ENCODE results near the gene MT2A. TPM values are rescaled to one million over a fixed set of nuclear protein-coding genes. Genes with fewer than 3 reads are reported as not detected.

MT2A gene
- total and polyA plus RNA-seq, 10 of the 15 experiments (the other 5 are each of a cell fraction or from before 2014, with no cell fraction given) = 7.3 to 271 (median 53.5) TPM

DNA sequence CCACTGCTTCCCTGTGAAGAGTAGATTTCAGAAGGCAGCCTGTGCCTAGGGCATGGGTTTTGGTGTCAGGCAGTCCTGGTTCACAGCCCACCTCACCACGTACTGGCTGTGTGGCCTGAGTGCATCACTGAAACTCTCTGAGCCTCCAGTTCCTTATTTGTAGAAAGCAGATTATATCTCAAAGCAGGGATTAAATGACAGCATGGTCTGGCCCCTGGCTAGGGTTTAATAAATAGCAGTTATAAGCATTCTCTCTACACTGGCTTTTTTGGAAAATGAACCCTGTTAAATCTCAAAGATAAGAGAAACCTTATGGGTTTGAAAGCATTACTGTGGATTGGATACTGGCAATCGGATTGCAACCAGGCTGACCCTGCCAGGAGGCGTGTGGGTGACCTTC is 21.1 kb downstream of the MT2A start:
- FAIRE-seq (no peak), ATAC-seq (peak; percentile 45), DNase-seq (ENCODE audit: low read depth, low spot score) (no peak)
- Histone ChIP-seq H2AFZ (ENCODE audit: control insufficient read depth, low read depth, low read length) (no peak overlapping the region), H3K27ac (ENCODE audit: control insufficient read depth, insufficient read depth) (no peak overlapping the region), H3K27me3 (replicated peaks in 1 of 2; ENCODE audit: control insufficient read depth in 2 of 2, insufficient read depth in 2 of 2, low read length in 1 of 2) (peaks cover 2 to 18% of the 10 kb centered on the region in 2 experiments), H3K9me3 (replicated peaks; ENCODE audit: control insufficient read depth, insufficient read depth, low read length) (no peaks in the 10 kb centered on the region), H3K36me3 (ENCODE audit: control insufficient read depth in 2 of 2, insufficient read depth in 2 of 2, low read length in 1 of 2) (no peaks in the 10 kb centered on the region), H3K9ac (ENCODE audit: control insufficient read depth, insufficient read depth, low read length) (no peak overlapping the region), H4K20me1 (ENCODE audit: control insufficient read depth, insufficient read depth) (no peaks in the 10 kb centered on the region), H3K79me2 (ENCODE audit: control insufficient read depth, insufficient read depth, low read length) (no peaks in the 10 kb centered on the region), H3K4me1 (ENCODE audit: control insufficient read depth, insufficient read depth, low read length) (peaks cover 17% of the 10 kb centered on the region), H3K4me3 (no peak overlapping the region), H3K4me2 (ENCODE audit: control insufficient read depth, insufficient read depth) (no peak overlapping the region)
- in situ Hi-C loops (cut with MboI) = no loop called here
- WGBS (ENCODE audit: insufficient coverage, insufficient replicate concordance, low lambda C conversion rate, missing lambda C conversion rate) = 64% methylated on average over 3 of the region's 3 CpGs
- intact Hi-C loops (cut with micrococcal nuclease; ENCODE audit: unreplicated experiment) = no loop called here
- ChIA-PET RAD21 (ENCODE audit: unreplicated experiment) (interaction anchor here (1.1 to 2.9 kb wide), 3 partner anchors 19 to 72 kb away, joined by 3 to 23 read pairs (median 11); partner anchors contain the start of gene MT2A), POLR2A (interaction anchor here (1.1 to 1.9 kb wide), 2 partner anchors 17 to 21 kb away, joined by 5 to 6 read pairs; partner anchors contain the start of gene MT2A), CTCF (interaction anchor here (0.9 to 3.1 kb wide), 6 partner anchors 20 to 115 kb away, joined by 3 to 14 read pairs (median 4); no protein-coding TSS in a partner anchor), SMC1A (ENCODE audit: uncharacterized antibody, unreplicated experiment) (interaction anchor here (1.1 to 2.4 kb wide), 3 partner anchors 18 to 72 kb away, joined by 3 to 27 read pairs (median 6); no protein-coding TSS in a partner anchor)
- TF ChIP-seq CEBPB (IDR thresholded peaks at IDR 0.05; ENCODE audit: borderline replicate concordance in 1 of 2, low read depth in 2 of 2, low read length in 2 of 2) = no peak
- TF ChIP-seq SPI1 (IDR thresholded peaks at IDR 0.05; ENCODE audit: borderline replicate concordance, insufficient read depth, low read depth, low read length) = peak; percentile 59; the same call in 1 of the 2 replicates
- BruUV-seq (replicated peaks) = no TSS peak

DNA sequence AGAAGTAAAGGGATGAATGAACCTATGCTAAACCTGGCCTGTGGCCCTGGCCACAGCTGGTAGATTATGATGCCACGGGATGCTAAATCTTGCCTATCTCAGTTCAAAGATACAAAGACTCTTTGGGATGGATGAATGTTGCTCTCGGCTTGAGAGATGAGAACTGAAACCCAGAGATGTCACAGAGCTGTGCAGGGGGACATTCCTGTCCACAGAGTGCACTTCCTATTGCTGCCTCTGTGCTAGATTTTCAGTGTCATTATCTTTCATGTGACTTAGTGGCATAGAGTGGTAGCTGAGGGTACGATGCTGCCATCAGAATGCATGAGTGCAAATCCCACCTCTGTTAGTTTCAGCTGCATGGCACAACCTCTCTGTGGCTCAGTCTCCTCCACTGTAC is 21.8 kb downstream of the MT2A start:
- no TSS peak for BruUV-seq (replicated peaks)
- Histone ChIP-seq H3K4me1 (ENCODE audit: control insufficient read depth, insufficient read depth, low read length) (peaks cover 17% of the 10 kb centered on the region), H3K4me2 (ENCODE audit: control insufficient read depth, insufficient read depth) (no peak overlapping the region), H4K20me1 (ENCODE audit: control insufficient read depth, insufficient read depth) (no peaks in the 10 kb centered on the region), H3K36me3 (ENCODE audit: control insufficient read depth in 2 of 2, insufficient read depth in 2 of 2, low read length in 1 of 2) (no peaks in the 10 kb centered on the region), H3K4me3 (no peak overlapping the region), H3K79me2 (ENCODE audit: control insufficient read depth, insufficient read depth, low read length) (no peaks in the 10 kb centered on the region), H3K27ac (ENCODE audit: control insufficient read depth, insufficient read depth) (no peak overlapping the region), H3K9ac (ENCODE audit: control insufficient read depth, insufficient read depth, low read length) (no peak overlapping the region), H3K27me3 (replicated peaks in 1 of 2; ENCODE audit: control insufficient read depth in 2 of 2, insufficient read depth in 2 of 2, low read length in 1 of 2) (peaks cover 4 to 18% of the 10 kb centered on the region in 2 experiments), H3K9me3 (replicated peaks; ENCODE audit: control insufficient read depth, insufficient read depth, low read length) (no peaks in the 10 kb centered on the region), H2AFZ (ENCODE audit: control insufficient read depth, low read depth, low read length) (no peak overlapping the region)
- CTCF ChIA-PET = interaction anchor here (0.9 to 3.1 kb wide), 8 partner anchors 20 to 159 kb away, joined by 3 to 14 read pairs (median 4); partner anchors contain the start of gene MT2A
- WGBS (ENCODE audit: insufficient coverage, insufficient replicate concordance, low lambda C conversion rate, missing lambda C conversion rate) = 1% methylated on average over 3 of the region's 3 CpGs
- intact Hi-C loops (cut with micrococcal nuclease; ENCODE audit: unreplicated experiment) = loop anchor here (1.0 kb wide), 1 partner anchor 22 kb away; the partner anchor contains the start of gene MT2A
- SMC1A ChIA-PET (ENCODE audit: uncharacterized antibody, unreplicated experiment) = interaction anchor here (1.1 to 2.4 kb wide), 4 partner anchors 19 to 72 kb away, joined by 3 to 27 read pairs (median 5); no protein-coding TSS in a partner anchor
- FAIRE-seq = peak; percentile 90
- ATAC-seq = peak; percentile 86
- RAD21 ChIA-PET (ENCODE audit: unreplicated experiment) = interaction anchor here (1.1 to 2.9 kb wide), 4 partner anchors 20 to 71 kb away, joined by 3 to 23 read pairs (median 7); partner anchors contain the start of gene MT2A
- in situ Hi-C loops (cut with MboI) = no loop called here
- POLR2A ChIA-PET = interaction anchor here (0.5 to 1.9 kb wide), 4 partner anchors 12 to 99 kb away, joined by 3 to 6 read pairs (median 4); partner anchors contain the start of gene MT2A
- DNase-seq (ENCODE audit: low read depth, low spot score) = peak; percentile 59
- TF ChIP-seq MYB (IDR thresholded peaks at IDR 0.05; ENCODE audit: borderline replicate concordance, low read depth, low read length) (no peak), TCF7 (IDR thresholded peaks at IDR 0.05; ENCODE audit: borderline replicate concordance) (no peak), MTA3 (IDR thresholded peaks at IDR 0.05; ENCODE audit: borderline replicate concordance, low read length) (no peak), DPF2 (IDR thresholded peaks at IDR 0.05) (0 out of 2 replicates have a peak, but pooled peaks have one; percentile 43), CHD1 (IDR thresholded peaks at IDR 0.05; ENCODE audit: low read depth, low read length) (no peak), BRCA1 (IDR thresholded peaks at IDR 0.05; ENCODE audit: low read depth, low read length) (no peak), NR2F1 (conservative IDR thresholded peaks at IDR 0.05) (no peak), BHLHE40 (IDR thresholded peaks at IDR 0.05; ENCODE audit: borderline replicate concordance in 1 of 2, low read depth in 2 of 2, low read length in 1 of 2) (peak; percentile 21 to 53; a peak in 2 of 4 replicates), ETV6 (conservative IDR thresholded peaks at IDR 0.05 in 1 of 2, IDR thresholded peaks at IDR 0.05 in 1 of 2; ENCODE audit: borderline replicate concordance in 1 of 2, low read depth in 1 of 2) (no peak)
- TF ChIP-seq, protein P1, sequence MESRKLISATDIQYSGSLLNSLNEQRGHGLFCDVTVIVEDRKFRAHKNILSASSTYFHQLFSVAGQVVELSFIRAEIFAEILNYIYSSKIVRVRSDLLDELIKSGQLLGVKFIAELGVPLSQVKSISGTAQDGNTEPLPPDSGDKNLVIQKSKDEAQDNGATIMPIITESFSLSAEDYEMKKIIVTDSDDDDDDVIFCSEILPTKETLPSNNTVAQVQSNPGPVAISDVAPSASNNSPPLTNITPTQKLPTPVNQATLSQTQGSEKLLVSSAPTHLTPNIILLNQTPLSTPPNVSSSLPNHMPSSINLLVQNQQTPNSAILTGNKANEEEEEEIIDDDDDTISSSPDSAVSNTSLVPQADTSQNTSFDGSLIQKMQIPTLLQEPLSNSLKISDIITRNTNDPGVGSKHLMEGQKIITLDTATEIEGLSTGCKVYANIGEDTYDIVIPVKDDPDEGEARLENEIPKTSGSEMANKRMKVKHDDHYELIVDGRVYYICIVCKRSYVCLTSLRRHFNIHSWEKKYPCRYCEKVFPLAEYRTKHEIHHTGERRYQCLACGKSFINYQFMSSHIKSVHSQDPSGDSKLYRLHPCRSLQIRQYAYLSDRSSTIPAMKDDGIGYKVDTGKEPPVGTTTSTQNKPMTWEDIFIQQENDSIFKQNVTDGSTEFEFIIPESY (IDR thresholded peaks at IDR 0.05) = no peak

Data from GM12878 (cell line).